Naive thymus-derived CD4-positive, alpha-beta T cell (primary cell): ENCODE data around the gene MACF1. TPM values are rescaled to one million over a fixed set of nuclear protein-coding genes. Genes with fewer than 3 reads are reported as not detected.
"Not testable (repeated sequence)": the region's sequence is repeated elsewhere in the genome, so short reads cannot be mapped to it uniquely, and the experiment has no call there.

Source experiments
- ATAC-seq: fragments of 150-1000 bp; cut with Tn5 transposase; 2 replicates; pipeline ENCODE4 v1.10.0; 2021; ENCODE audit warnings: mild to moderate bottlenecking, moderate library complexity
- CTCF ChIA-PET: fragments of 350-600 bp; sonication (Branson Sonifier 250); formaldehyde crosslinking; loops from one replicate; lab custom pipeline; 2021; ENCODE audit warnings: antibody characterized with exemption; lab: Charles Lee
- POLR2A ChIA-PET: fragments of 350-600 bp; sonication (Branson Sonifier 250); formaldehyde crosslinking; loops from one replicate; lab custom pipeline; 2021; ENCODE audit warnings: antibody characterized with exemption, inconsistent platforms; lab: Charles Lee
- DNase-seq, 9 donors: peaks; one replicate each; pipeline versions ENCODE4 v3.0.0 to v3.0.0-alpha.2; 2020 to 2022; ENCODE audit warnings: mixed read lengths in 1 of 9
- H3K27ac ChIP-seq: one replicate; pipeline ENCODE4 v1.7.0; 2013; ENCODE audit warnings: mild to moderate bottlenecking, low read depth, low read length, moderate library complexity
- H3K27me3 ChIP-seq, 2 donors: one replicate each; pipeline ENCODE4 v1.7.0; 2013; ENCODE audit warnings: low read length in 2 of 2, mild to moderate bottlenecking in 2 of 2, moderate library complexity in 2 of 2; ENCODE audit not compliant: control insufficient read depth in 2 of 2, insufficient read depth in 2 of 2
- H3K36me3 ChIP-seq, 3 experiments: 1 replicate in 2 of 3; 2 replicates in 1 of 3; pipeline ENCODE4 v1.7.0; 2013; ENCODE audit warnings: low read length in 3 of 3, mild to moderate bottlenecking in 3 of 3, moderate library complexity in 1 of 3; ENCODE audit not compliant: insufficient read depth in 3 of 3, control insufficient read depth in 2 of 3
- H3K4me1 ChIP-seq, 2 donors: one replicate each; pipeline ENCODE4 v1.7.0; 2013; ENCODE audit warnings: low read length in 2 of 2, mild to moderate bottlenecking in 2 of 2, moderate library complexity in 1 of 2; ENCODE audit not compliant: control insufficient read depth in 2 of 2, insufficient read depth in 2 of 2
- H3K4me3 ChIP-seq: 2 replicates; pipeline ENCODE4 v1.7.0; 2013; ENCODE audit warnings: mild to moderate bottlenecking, low read length
- H3K9me3 ChIP-seq, 3 experiments: 1 replicate in 2 of 3; 2 replicates in 1 of 3; pipeline ENCODE4 v1.7.0; 2013; ENCODE audit warnings: low read length in 3 of 3; ENCODE audit not compliant: control insufficient read depth in 2 of 3
- H3K27ac Mint-ChIP-seq, 9 donors: one replicate each; pipeline ENCODE4 v1.8.0; 2020 to 2022; ENCODE audit warnings: mixed read lengths in 9 of 9, mild to moderate bottlenecking in 8 of 9, moderate library complexity in 5 of 9, inconsistent platforms in 2 of 9
- H3K27me3 Mint-ChIP-seq, 5 donors: one replicate each; pipeline ENCODE4 v1.8.0; 2021 to 2022; ENCODE audit warnings: mixed read lengths in 5 of 5, mild to moderate bottlenecking in 1 of 5
- H3K36me3 Mint-ChIP-seq, 5 donors: one replicate each; pipeline ENCODE4 v1.8.0; 2020 to 2022; ENCODE audit warnings: mixed read lengths in 5 of 5, mild to moderate bottlenecking in 3 of 5, inconsistent platforms in 1 of 5
- H3K4me1 Mint-ChIP-seq, 7 donors: one replicate each; pipeline ENCODE4 v1.8.0; 2020 to 2022; ENCODE audit warnings: mixed read lengths in 7 of 7, mild to moderate bottlenecking in 3 of 7, inconsistent platforms in 1 of 7
- H3K4me3 Mint-ChIP-seq, 10 donors: one replicate each; pipeline ENCODE4 v1.8.0; 2020 to 2022; ENCODE audit warnings: mild to moderate bottlenecking in 10 of 10, mixed read lengths in 10 of 10, moderate library complexity in 6 of 10, inconsistent platforms in 2 of 10
- H3K9me3 Mint-ChIP-seq, 11 donors: one replicate each; pipeline ENCODE4 v1.8.0; 2020 to 2022; ENCODE audit warnings: mixed read lengths in 11 of 11, mild to moderate bottlenecking in 4 of 11, inconsistent platforms in 1 of 11, moderate library complexity in 1 of 11
- intact Hi-C, 2 donors: fragments of 100-400 bp; cut with micrococcal nuclease; formaldehyde crosslinking; loops; one replicate each; pipeline ENCODE4 v1.15.1; 2023
- polyA plus RNA-seq, 2 donors: library from polyadenylated mRNA; unstranded; fragments of 300-500 nt; fragmentation: Illumina TruSeq; gene quantifications; one replicate each; pipeline ENCODE4 v1.2.3, GENCODE V29; 2021
- total RNA-seq, 6 experiments: library from RNA in 5 of 6; stranded (reverse) in 5 of 6; gene quantifications; 1 replicate in 5 of 6; 2 replicates in 1 of 6; pipeline ENCODE4 v1.2.3 and lab custom pipeline; 2021 to 2026

MACF1 gene
- total and polyA plus RNA-seq, 7 experiments from 2014 or later, result 21.2 to 409 (median 288) TPM

- POLR2A ChIA-PET, result interaction anchor here (0.8 kb wide), 1 partner anchor 86 kb away, joined by 3 read pairs; no protein-coding TSS in a partner anchor
Observed at GRCh38 chr1:39488793-39489566, 284.5 kb downstream of the MACF1 start.

GRCh38 chr1:39489567-39490239 lies 285.2 kb downstream of the MACF1 start:
- no peaks in the 10 kb centered on the region for H3K9me3 Mint-ChIP-seq
- ATAC-seq, result no peak

More at GRCh38 chr1:39488793-39489566, 284.5 kb downstream of the MACF1 start:
- Mint-ChIP-seq H3K9me3 (no peaks in the 10 kb centered on the region), H3K27ac (peak overlapping the region in 1 of 9 donors; percentile 62), H3K27me3 (peaks cover 8 to 29% (median 15%) of the 10 kb centered on the region in 5 donors), H3K4me3 (peak overlapping the region in 4 of 10 donors; percentile 21 to 58 (median 39)), H3K4me1 (peaks cover 0 to 6% (median 3%) of the 10 kb centered on the region in 7 donors), H3K36me3 (peaks cover 0 to 14% (median 9%) of the 10 kb centered on the region in 5 donors)
- intact Hi-C loops, result no loop called here
- Histone ChIP-seq H3K4me3 (no peak overlapping the region), H3K9me3 (no peaks in the 10 kb centered on the region), H3K36me3 (peaks cover 0 to 31% (median 22%) of the 10 kb centered on the region in 3 experiments), H3K27ac (no peak overlapping the region), H3K4me1 (no peaks in the 10 kb centered on the region), H3K27me3 (no peaks in the 10 kb centered on the region)
- CTCF ChIA-PET, result interaction anchor here (0.7 kb wide), 1 partner anchor 160 kb away, joined by 3 read pairs; no protein-coding TSS in a partner anchor
- ATAC-seq (no peak), DNase-seq (no peak)

GRCh38 chr1:39490596-39491145 lies 286.2 kb downstream of the MACF1 start:
- Histone ChIP-seq H3K36me3 (peaks cover 0 to 16% (median 11%) of the 10 kb centered on the region in 3 experiments), H3K4me3 (peak overlapping the region; percentile 39), H3K27me3 (no peaks in the 10 kb centered on the region), H3K9me3 (no peaks in the 10 kb centered on the region), H3K4me1 (no peaks in the 10 kb centered on the region), H3K27ac (no peak overlapping the region)
- intact Hi-C loops, result loop anchor here in 1 of 2 donors (2.0 kb wide), 1 partner anchor 86 kb away; the partner anchor contains the start of gene PABPC4
- ChIA-PET CTCF (no interaction called here), POLR2A (interaction anchor here (1.2 kb wide), 1 partner anchor 9 kb away, joined by 3 read pairs; no protein-coding TSS in a partner anchor)
- Mint-ChIP-seq H3K27ac (peak overlapping the region in 4 of 9 donors; percentile 23 to 62 (median 40)), H3K9me3 (no peaks in the 10 kb centered on the region), H3K4me1 (peaks cover 0 to 6% (median 3%) of the 10 kb centered on the region in 7 donors), H3K36me3 (peaks cover 0 to 4% (median 4%) of the 10 kb centered on the region in 5 donors), H3K4me3 (peak overlapping the region; percentile 40 to 82 (median 70)), H3K27me3 (peaks cover 15 to 36% (median 20%) of the 10 kb centered on the region in 5 donors)
- peak in 8 of 9 donors; percentile 8 to 38 (median 24) for DNase-seq
- peak; percentile 23 for ATAC-seq

More at GRCh38 chr1:39489567-39490239, 285.2 kb downstream of the MACF1 start:
- Mint-ChIP-seq H3K27ac (peak overlapping the region in 1 of 9 donors; percentile 43), H3K4me1 (peaks cover 0 to 6% (median 3%) of the 10 kb centered on the region in 7 donors), H3K4me3 (peak overlapping the region in 8 of 10 donors; percentile 21 to 82 (median 54)), H3K27me3 (peaks cover 15 to 36% (median 20%) of the 10 kb centered on the region in 5 donors), H3K36me3 (peaks cover 0 to 11% (median 9%) of the 10 kb centered on the region in 5 donors)
- Histone ChIP-seq H3K27me3 (no peaks in the 10 kb centered on the region), H3K4me1 (no peaks in the 10 kb centered on the region), H3K27ac (no peak overlapping the region), H3K36me3 (peaks cover 0 to 26% (median 20%) of the 10 kb centered on the region in 3 experiments), H3K4me3 (no peak overlapping the region), H3K9me3 (no peaks in the 10 kb centered on the region)
- DNase-seq, result no peak
- intact Hi-C loops, result loop anchor here in 1 of 2 donors (2.0 kb wide), 1 partner anchor 87 kb away; the partner anchor contains the start of gene PABPC4
- CTCF ChIA-PET, result interaction anchor here (0.7 kb wide), 1 partner anchor 160 kb away, joined by 3 read pairs; no protein-coding TSS in a partner anchor
- POLR2A ChIA-PET, result interaction anchor here (0.8 kb wide), 1 partner anchor 85 kb away, joined by 3 read pairs; no protein-coding TSS in a partner anchor

GRCh38 chr1:39491146-39491921 lies 286.8 kb downstream of the MACF1 start, which contains the start of gene BMP8A:
Gene BMP8A (plus strand): TSS chr1:39491636. CDS start chr1:39491992, 356 bp downstream.
- no peaks in the 10 kb centered on the region for H3K27me3 ChIP-seq
- H3K4me3 ChIP-seq, result peak within 1 kb of the TSS; percentile 39
- H3K9me3 ChIP-seq, result no peaks in the 10 kb centered on the region
- ATAC-seq (peak; percentile 94), DNase-seq (peak; percentile 56 to 81 (median 71))
- intact Hi-C loops, result loop anchor here in 1 of 2 donors (2.0 kb wide), 1 partner anchor 85 kb away; the partner anchor contains the start of gene PABPC4
- H3K4me1 Mint-ChIP-seq, result peaks cover 0 to 6% (median 3%) of the 10 kb centered on the region in 7 donors
- H3K27ac ChIP-seq, result no peak within 1 kb of the TSS
- peaks cover 0 to 10% (median 4%) of the 10 kb centered on the region in 3 experiments for H3K36me3 ChIP-seq
- H3K4me1 ChIP-seq, result no peaks in the 10 kb centered on the region
- ChIA-PET POLR2A (interaction anchor here (1.2 kb wide), 1 partner anchor 9 kb away, joined by 3 read pairs; no protein-coding TSS in a partner anchor), CTCF (interaction anchor here (1.2 kb wide), 1 partner anchor 47 kb away, joined by 5 read pairs; no protein-coding TSS in a partner anchor)
- no peaks in the 10 kb centered on the region for H3K9me3 Mint-ChIP-seq
- H3K4me3 Mint-ChIP-seq, result peak within 1 kb of the TSS; percentile 61 to 84 (median 70)
- H3K27me3 Mint-ChIP-seq, result peaks cover 15 to 36% (median 20%) of the 10 kb centered on the region in 5 donors
- H3K27ac Mint-ChIP-seq, result peak within 1 kb of the TSS in 4 of 9 donors; percentile 23 to 62 (median 40)
- H3K36me3 Mint-ChIP-seq, result peaks cover 0 to 4% (median 3%) of the 10 kb centered on the region in 5 donors

- CTCF ChIA-PET, result interaction anchor here (1.2 kb wide), 1 partner anchor 46 kb away, joined by 5 read pairs; no protein-coding TSS in a partner anchor
- H3K9me3 Mint-ChIP-seq, H3K4me3 ChIP-seq, H3K27ac ChIP-seq, POLR2A ChIA-PET, H3K36me3 Mint-ChIP-seq, ATAC-seq, H3K27ac Mint-ChIP-seq, H3K4me1 ChIP-seq, H3K9me3 ChIP-seq, H3K4me1 Mint-ChIP-seq, H3K27me3 ChIP-seq, DNase-seq, intact Hi-C loops, H3K36me3 ChIP-seq: not testable (repeated sequence)
- Mint-ChIP-seq H3K27me3 (peaks cover 23 to 39% (median 24%) of the 10 kb centered on the region in 5 donors), H3K4me3 (peak overlapping the region; percentile 52 to 84 (median 62))
Observed at GRCh38 chr1:39492118-39493042, 287.9 kb downstream of the MACF1 start.
